ENCODE measurements around the gene STX12. TPM values are rescaled to one million over a fixed set of nuclear protein-coding genes. Genes with fewer than 3 reads are reported as not detected.
"Not testable (repeated sequence)": the region's sequence is repeated elsewhere in the genome, so short reads cannot be mapped to it uniquely, and the experiment has no call there.

The STX12 gene
- total RNA-seq, 1 experiment from 2014 or later: 9.9 TPM

GRCh38 chr1:27807385-27807784, 34.4 kb downstream of the STX12 start:
- no peak overlapping the region for H2BK5ac ChIP-seq (ENCODE audit: insufficient read length, low read length)
- H4K5ac ChIP-seq (ENCODE audit: insufficient read length, low read depth, low read length): no peak overlapping the region
- H2AK5ac ChIP-seq (ENCODE audit: insufficient read length, low read length): no peak overlapping the region
- DNase-seq: no peak
- no peak overlapping the region for H3K18ac ChIP-seq (ENCODE audit: insufficient read length, low read depth, low read length)
- Mint-ChIP-seq H3K4me1 (peaks cover 14% of the 10 kb centered on the region in 2 experiments), H3K27ac (peak overlapping the region in 1 of 3 experiments; percentile 53; a peak in 2 of 7 replicates), H3K36me3 (ENCODE audit: insufficient read depth in 1 of 3, low read depth in 3 of 3) (peaks cover 1 to 11% (median 4%) of the 10 kb centered on the region in 3 experiments; a peak in 3 of 7 replicates), H3K9me3 (no peaks in the 10 kb centered on the region), H3K4me3 (no peak overlapping the region), H3K27me3 (ENCODE audit: low read depth) (no peaks in the 10 kb centered on the region)
- no peaks in the 10 kb centered on the region for H4K20me1 ChIP-seq (ENCODE audit: control insufficient read depth, insufficient read depth, insufficient read length)
- no CpG with 5 or more reads among the region's 2 CpGs for WGBS (ENCODE audit: extremely low coverage, insufficient read length, low lambda C conversion rate)
- no peak overlapping the region for H3K4ac ChIP-seq (ENCODE audit: low read depth, low read length)
- H3K9ac ChIP-seq (ENCODE audit: extremely low read depth, insufficient read length, low read length): no peak overlapping the region
- no peak overlapping the region for H2BK12ac ChIP-seq (ENCODE audit: insufficient read length, low read depth, low read length)
- no peak overlapping the region for H3K56ac ChIP-seq (ENCODE audit: insufficient read length, low read depth, low read length)
- no peaks in the 10 kb centered on the region for H3K79me1 ChIP-seq (ENCODE audit: insufficient read depth, low read depth, low read length, poor library complexity, severe bottlenecking)
- no peaks in the 10 kb centered on the region for H3K9me3 ChIP-seq (ENCODE audit: control insufficient read depth, low read depth, low read length)
- H3K23ac ChIP-seq (ENCODE audit: insufficient read length, low read depth, low read length): no peak overlapping the region
- no peak overlapping the region for H4K91ac ChIP-seq (ENCODE audit: insufficient read length, low read depth, low read length)
- no peak overlapping the region for H3T11ph ChIP-seq (ENCODE audit: low read length)
- H3K23me2 ChIP-seq (ENCODE audit: insufficient read length, low read depth, low read length, poor library complexity, severe bottlenecking): no peaks in the 10 kb centered on the region
- H2BK15ac ChIP-seq (ENCODE audit: low read depth, low read length): no peak overlapping the region
- H3K4me1 ChIP-seq (ENCODE audit: insufficient read depth, low read length): peaks cover 3% of the 10 kb centered on the region
- H3K27ac ChIP-seq (ENCODE audit: insufficient read length, low read depth, low read length): no peak overlapping the region
- no peak overlapping the region for H3K4me2 ChIP-seq (ENCODE audit: insufficient read depth, insufficient read length, low read length)
- no peak overlapping the region for H2BK120ac ChIP-seq (ENCODE audit: low read depth, low read length, poor library complexity, severe bottlenecking)
- no peaks in the 10 kb centered on the region for H3K79me2 ChIP-seq (ENCODE audit: insufficient read depth, low read length)
- no peak overlapping the region for H2BK20ac ChIP-seq (ENCODE audit: low read depth, low read length, poor library complexity, severe bottlenecking)
- H4K8ac ChIP-seq (replicated peaks; ENCODE audit: insufficient read length, low read depth, low read length): no peak overlapping the region
- no peak overlapping the region for H2AFZ ChIP-seq (ENCODE audit: low read length)
- TF ChIP-seq CTCF (conservative IDR thresholded peaks at IDR 0.05): no peak
- no peak overlapping the region for H3K14ac ChIP-seq (ENCODE audit: insufficient read depth, low read length)
- H3K27me3 ChIP-seq (ENCODE audit: insufficient read depth, low read length): no peaks in the 10 kb centered on the region

GRCh38 chr1:27808131-27808530, 35.1 kb downstream of the STX12 start:
- H3K4me3 Mint-ChIP-seq; H3K18ac ChIP-seq (ENCODE audit: insufficient read length, low read depth, low read length); H3K27me3 ChIP-seq (ENCODE audit: insufficient read depth, low read length); H3K56ac ChIP-seq (ENCODE audit: insufficient read length, low read depth, low read length); H3K27ac ChIP-seq (ENCODE audit: insufficient read length, low read depth, low read length); H3K9me3 ChIP-seq (ENCODE audit: control insufficient read depth, low read depth, low read length); H2BK5ac ChIP-seq (ENCODE audit: insufficient read length, low read length); H3K4me2 ChIP-seq (ENCODE audit: insufficient read depth, insufficient read length, low read length); H2BK120ac ChIP-seq (ENCODE audit: low read depth, low read length, poor library complexity, severe bottlenecking); H3K4me1 ChIP-seq (ENCODE audit: insufficient read depth, low read length); H3K9ac ChIP-seq (ENCODE audit: extremely low read depth, insufficient read length, low read length); H2BK15ac ChIP-seq (ENCODE audit: low read depth, low read length); H4K20me1 ChIP-seq (ENCODE audit: control insufficient read depth, insufficient read depth, insufficient read length); H2AFZ ChIP-seq (ENCODE audit: low read length); H4K8ac ChIP-seq (replicated peaks; ENCODE audit: insufficient read length, low read depth, low read length); H4K91ac ChIP-seq (ENCODE audit: insufficient read length, low read depth, low read length); H2BK20ac ChIP-seq (ENCODE audit: low read depth, low read length, poor library complexity, severe bottlenecking); H3K4ac ChIP-seq (ENCODE audit: low read depth, low read length); H3T11ph ChIP-seq (ENCODE audit: low read length); H3K79me1 ChIP-seq (ENCODE audit: insufficient read depth, low read depth, low read length, poor library complexity, severe bottlenecking); H3K27me3 Mint-ChIP-seq (ENCODE audit: low read depth); H3K23ac ChIP-seq (ENCODE audit: insufficient read length, low read depth, low read length); DNase-seq; H4K5ac ChIP-seq (ENCODE audit: insufficient read length, low read depth, low read length); H3K23me2 ChIP-seq (ENCODE audit: insufficient read length, low read depth, low read length, poor library complexity, severe bottlenecking); H3K79me2 ChIP-seq (ENCODE audit: insufficient read depth, low read length); H2BK12ac ChIP-seq (ENCODE audit: insufficient read length, low read depth, low read length); H3K9me3 Mint-ChIP-seq; H3K14ac ChIP-seq (ENCODE audit: insufficient read depth, low read length); H2AK5ac ChIP-seq (ENCODE audit: insufficient read length, low read length): not testable (repeated sequence)
- WGBS (ENCODE audit: extremely low coverage, insufficient read length, low lambda C conversion rate): no CpG with 5 or more reads among the region's 3 CpGs
- H3K4me1 Mint-ChIP-seq: peaks cover 14% of the 10 kb centered on the region in 2 experiments
- H3K36me3 Mint-ChIP-seq (ENCODE audit: insufficient read depth in 1 of 3, low read depth in 3 of 3): peaks cover 1 to 11% (median 4%) of the 10 kb centered on the region in 3 experiments; a peak in 4 of 7 replicates
- H3K27ac Mint-ChIP-seq: peak overlapping the region in 2 of 3 experiments; percentile 81 to 91; a peak in 3 of 7 replicates
